Hippocampal formation (tissue), 2 donors: Measurements from ENCODE around the gene PPP2R5D.
A peak's percentile ranks its signal among the peaks of the same experiment; 100 is the strongest.

Source experiments
- DNase-seq, 2 donors: peaks; one replicate each; lab custom pipeline; 2025; lab: John Stamatoyannopoulos, UW

The PPP2R5D gene

GRCh38 chr6:43059168-43060033 is 75.0 kb downstream of the PPP2R5D start, which contains the start of the genes KLC4 and MRPL2:
KLC4 (plus strand) TSS chr6:43059631; CDS start chr6:43061336, 1,705 bp downstream.
MRPL2 (minus strand) TSS chr6:43059434; CDS start chr6:43059381, 53 bp downstream.
- peak; percentile 96 to 99 for DNase-seq

DNA sequence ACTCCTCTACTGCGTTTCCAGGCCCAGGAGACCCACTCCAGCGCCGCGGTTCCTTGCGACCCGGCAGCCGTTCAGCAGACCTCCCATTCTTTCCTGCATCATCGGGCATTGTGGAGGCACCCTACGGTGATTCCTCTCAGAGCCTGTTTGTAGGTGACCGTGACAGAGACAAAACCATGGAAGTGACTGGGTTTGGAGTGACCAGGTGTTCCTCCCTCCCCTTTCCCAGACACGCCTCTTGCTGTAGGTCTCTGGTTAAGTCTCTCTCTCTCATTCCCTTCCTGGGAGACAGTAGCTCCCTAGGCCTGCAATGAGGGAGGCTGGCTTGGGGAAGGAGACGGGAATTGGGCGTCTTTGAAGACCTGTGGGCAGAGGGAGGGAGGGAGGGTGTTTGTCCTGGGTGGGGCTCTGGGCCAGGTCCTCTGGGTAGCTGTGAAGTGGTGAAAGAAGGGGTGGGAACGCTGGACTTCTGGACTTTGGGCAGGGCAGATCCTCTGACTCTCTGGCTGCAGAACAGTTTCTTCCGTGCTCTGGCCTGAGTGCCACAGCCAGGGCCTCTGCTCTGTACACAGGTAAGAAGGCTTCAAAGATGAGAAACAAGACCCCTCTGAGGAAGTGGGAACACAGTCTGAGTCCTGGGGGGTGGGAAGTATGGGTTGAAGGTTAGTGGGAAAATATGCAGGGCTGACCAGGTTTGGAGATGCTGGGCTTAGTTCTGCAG is 75.8 kb downstream of the PPP2R5D start:
- no peak for DNase-seq

DNA sequence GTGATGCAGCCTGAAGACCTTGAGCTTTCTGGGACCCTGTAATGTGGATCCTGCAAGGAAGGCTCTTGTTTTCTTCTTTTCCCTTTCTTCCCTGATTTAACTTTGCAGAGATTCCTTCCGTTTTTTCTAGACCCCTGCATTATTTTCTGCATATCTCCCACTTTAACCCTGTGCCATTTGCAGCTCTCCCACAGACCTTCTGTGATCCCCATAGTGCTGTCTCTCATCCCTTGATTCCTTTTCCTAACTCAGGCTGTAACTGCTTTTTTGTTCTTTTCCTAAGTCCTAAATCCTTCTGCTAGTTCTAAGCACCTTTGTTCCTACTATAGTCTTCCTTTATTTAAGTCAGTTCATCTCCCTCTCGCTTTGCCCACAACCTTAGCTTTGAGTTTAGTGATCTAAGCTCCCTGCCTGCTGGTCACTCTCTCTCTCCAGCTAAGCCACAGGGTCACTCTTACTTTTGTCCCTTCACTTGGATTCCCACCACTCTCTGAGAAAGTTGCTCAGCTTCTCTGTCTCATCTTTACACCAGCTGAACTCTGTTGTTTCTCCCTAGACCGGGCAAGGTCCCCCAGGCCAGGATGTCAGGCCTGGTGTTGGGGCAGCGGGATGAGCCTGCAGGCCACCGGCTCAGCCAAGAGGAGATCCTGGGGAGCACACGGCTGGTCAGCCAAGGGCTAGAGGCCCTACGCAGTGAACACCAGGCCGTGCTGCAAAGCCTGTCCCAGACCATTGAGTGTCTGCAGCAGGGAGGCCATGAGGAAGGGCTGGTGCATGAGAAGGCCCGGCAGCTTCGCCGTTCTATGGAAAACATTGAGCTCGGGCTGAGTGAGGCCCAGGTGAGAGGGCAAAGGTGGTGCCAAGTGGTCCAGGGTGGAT is 76.6 kb downstream of the PPP2R5D start:
- DNase-seq: no peak

- no peak for DNase-seq
Observed at GRCh38 chr6:43061861-43062260, 77.5 kb downstream of the PPP2R5D start.
